Measurements from ENCODE around the gene SNED1.

Gene SNED1

DNA sequence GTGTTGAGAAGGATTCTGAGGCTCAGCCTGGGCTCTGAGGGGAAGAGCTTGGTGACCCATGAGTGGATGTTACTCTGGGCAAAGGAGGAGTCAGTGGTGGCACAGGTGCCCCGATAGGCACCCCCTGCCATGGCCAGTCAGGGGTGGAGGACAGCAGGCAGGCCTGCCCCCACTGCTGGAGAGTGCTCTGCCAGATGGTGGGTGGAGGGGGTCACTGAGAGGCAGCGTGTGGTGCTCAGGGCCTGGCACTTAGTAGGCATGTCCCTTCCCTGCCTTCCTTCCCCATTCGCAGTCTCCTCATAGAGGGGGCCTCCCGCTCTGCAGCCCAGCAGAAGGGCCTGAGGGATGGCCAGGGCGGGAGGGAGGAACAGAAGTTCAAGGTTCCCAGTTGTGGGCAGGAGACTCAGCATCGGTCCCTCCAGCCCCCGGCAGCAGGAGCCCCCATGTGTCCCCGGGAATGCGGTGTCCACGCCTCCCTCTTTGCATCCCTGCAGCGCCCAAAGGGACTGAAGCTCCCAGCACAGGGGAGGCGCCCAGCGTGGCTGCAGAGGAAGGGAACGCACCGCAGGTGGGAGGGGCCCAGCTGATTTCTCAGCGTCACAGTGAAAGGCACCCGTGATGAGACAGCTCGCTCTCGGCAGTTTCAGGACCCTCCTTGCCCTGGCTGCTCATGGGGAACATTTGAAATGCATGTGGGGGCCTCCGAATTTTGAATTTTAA is 5.7 kb upstream of the SNED1 start:
- no peak for DNase-seq (ENCODE audit: low read depth)

DNA sequence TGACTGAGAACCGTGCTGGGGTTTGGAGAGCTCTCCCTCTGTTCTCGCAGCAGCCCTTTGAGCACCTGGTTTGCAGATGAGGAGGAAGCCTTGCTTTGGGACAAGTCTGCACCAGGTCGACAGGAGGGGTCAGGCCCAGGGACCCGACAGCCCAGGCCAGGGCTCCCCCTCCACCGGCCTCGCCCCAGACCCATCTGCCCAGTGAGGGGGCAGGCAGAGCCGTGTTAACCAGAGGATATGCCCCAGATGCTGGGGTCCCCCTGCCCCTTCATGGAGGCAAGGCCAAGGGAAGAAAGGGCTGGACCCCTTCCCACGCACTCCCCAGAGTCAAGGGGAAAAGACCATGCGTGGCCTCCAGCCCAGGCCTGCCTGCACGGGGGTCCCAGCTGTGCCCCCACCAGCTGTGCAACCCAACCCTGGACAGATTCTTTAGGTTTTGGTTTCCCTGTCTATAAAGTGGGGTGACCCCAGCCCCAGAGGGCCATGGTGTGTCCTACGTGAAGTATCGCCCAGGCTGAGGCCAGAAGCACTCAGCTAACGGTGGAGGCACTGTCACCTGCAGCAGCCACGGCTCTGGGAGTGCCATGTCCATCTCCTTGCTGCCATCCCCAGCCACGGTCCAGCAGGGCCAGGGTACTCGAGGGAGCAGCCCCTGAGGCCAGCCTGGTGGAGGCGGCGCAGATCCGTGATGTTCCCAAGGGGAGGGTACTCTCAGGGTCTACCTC is 4.8 kb upstream of the SNED1 start:
- no peak for DNase-seq (ENCODE audit: low read depth)

DNA sequence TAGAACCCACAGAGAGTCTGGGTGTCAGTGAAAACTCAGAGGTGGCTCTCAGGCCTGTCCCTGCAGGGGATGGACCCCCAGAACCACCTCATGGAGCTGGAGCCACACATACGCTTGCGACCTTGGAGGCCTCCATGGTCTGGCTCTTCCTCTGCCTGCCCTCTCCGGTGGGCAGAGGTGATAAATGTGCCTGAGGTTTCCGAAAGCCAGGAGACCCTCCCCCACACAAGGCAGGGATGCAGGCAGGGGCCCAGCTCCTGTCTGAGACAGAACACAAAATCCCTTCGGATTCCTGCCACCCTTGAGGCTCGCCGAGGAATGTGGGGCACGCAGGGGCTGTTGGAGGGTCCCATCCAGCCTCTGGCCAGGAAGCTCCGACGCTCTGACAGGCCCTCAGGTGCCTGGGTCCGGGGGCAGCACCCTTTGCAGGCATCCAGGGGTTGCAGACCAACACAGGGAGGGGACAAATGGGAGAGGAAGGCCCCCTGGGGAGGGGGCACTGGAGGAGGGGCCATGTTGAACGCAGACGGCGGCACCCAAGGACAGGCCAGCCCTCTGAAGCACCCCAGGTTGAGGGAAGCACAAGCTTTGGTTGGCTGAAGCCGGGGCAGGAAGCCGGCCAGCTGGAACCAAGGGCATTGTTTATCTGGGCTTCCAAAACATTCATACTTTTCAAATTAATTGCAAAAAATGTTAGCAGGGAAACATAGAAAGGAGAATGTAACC is 4.1 kb upstream of the SNED1 start:
- no peak for DNase-seq (ENCODE audit: low read depth)

DNA sequence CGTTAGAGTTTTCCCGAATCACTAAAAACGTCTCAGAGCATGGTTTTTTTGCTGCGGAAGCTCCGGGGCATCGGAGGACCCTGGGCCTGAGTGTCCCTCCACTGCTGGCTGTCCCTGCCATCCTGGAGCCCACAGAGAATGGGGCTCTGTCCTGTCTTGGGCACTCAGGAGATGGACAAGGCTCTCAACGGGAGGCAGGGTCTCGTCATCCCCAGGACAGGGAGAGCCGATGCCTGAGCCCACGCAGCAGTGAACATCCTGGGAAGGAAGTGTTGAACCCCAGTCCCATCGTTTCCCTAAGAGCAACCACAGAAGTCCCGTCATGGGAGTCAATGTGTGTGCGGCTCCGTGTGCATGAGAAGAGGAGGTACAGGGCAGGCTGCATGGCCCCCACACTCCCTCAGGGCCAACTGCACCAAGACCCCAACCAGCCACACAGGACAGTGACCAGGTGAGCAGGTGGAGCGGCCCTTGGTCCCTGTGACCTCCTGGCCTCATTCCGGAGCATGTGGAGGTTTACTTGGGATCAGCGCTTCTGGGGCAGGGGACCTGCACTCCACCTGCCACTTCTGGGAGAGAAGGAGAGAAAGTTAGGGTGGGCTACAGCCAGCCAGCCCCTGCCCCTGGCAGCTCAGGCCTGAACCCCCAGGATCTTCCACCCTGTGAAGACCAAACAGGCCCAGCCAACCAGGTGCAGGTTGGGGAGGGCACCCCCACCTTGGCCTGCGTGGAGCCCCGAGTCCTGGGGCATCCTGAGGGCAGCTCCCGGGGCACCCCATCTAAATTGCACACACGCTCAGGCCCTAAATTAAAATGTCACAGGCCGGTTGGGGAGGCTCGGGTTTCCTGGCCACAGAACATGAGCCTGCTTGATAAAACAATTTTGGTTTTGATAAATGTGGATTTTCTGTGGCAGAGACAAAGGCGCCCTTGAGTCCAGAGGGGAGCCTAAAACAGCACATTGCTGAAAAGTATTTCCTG is 3.1 kb upstream of the SNED1 start:
- no peak for DNase-seq (ENCODE audit: low read depth)

DNA sequence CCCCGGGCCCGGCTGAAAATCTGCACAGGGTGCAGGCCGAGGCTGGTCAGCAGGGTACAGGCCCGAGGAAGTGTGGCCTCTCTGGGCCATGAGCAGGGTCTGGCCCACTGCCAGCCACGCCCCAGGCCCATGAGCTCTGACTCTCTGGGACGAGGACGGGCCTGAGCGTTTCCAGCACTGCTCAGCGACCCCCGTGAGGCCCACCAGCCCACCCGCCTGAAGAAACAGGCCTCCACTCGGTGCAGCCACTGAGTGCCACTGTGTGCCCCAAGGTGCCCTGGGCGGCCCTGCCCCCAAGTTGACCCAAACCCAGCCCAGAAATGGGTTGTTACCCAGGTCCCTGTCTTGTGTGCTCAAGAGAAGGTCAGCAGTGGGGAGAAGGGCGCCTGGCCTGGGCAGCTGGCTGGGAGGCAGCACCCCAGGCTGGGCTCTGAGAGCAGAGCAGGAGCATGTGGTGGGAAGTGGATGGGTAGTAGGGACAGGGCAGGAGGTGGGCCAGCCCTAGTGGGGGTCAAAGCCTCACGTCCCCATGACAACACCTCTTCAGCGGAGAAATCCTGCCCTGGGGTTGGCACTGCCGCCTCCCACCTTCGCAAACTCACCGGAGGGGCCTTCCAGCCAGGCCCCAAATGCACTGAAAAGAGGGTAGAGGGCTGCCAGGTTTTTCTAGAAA is 2.1 kb upstream of the SNED1 start:
- no peak for DNase-seq (ENCODE audit: low read depth)

DNA sequence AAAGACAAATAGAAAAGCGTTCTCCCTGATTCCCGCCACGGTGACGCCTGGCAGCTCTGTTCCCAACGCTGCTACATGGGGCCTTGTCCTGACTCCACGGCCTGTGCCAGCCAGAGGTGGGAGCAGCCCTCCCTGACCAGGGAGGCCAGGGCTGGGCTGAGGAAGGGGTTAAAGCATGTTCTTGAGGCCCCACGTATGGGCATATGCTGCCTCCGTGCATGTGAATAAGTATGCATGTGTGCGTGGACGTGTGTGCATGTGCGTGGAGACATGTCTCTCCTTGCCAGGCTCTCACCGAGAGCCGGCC is 1.6 kb upstream of the SNED1 start:
- DNase-seq (ENCODE audit: low read depth), result no peak

DNA sequence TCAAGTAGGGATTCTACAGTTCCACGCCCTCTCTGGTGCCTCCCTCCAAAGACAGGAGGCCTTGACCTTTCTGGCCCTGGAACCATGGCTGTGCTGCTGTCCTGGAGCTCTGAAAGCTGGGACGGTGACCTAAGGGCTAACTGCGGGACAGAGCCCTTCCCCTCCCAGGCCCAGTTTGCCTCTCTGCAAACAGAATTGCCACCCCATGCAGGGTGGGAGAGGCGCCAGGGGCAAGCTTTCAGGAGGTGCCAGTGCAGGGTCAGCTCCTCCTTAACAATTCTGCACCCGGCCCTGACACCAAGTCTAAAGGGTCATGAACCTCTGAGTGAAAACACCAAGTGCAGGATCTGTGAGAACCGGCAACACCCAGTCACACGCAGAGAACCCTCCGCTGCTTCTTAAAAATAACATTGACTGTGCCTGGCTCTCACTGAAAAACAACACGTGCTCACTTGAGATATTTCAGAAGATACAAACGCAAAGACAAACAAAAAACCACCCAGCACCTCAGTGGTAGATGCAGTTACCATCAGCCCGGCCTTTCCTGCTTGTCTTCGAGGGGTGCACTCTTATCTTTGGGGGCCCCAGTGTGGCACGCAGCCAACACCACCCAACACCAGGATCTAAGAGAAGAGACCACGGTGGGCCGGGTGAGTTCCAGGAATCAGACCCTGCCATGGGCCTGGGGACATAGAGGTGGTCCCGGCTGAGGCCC is 1.1 kb upstream of the SNED1 start:
- DNase-seq (ENCODE audit: low read depth), result peak; percentile 52

DNA sequence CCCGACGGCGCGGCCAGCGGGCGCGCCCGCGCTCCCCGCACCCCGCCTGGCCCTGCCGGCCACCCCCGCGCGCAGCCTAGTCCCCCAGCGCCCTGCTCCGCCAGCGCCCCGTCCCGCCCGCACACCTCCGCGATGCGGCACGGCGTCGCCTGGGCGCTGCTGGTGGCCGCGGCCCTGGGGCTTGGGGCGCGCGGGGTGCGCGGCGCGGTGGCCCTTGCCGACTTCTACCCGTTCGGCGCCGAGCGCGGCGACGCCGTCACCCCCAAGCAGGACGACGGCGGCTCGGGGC is 232 bp downstream of the SNED1 start:
- no peak for DNase-seq (ENCODE audit: low read depth)

DNA sequence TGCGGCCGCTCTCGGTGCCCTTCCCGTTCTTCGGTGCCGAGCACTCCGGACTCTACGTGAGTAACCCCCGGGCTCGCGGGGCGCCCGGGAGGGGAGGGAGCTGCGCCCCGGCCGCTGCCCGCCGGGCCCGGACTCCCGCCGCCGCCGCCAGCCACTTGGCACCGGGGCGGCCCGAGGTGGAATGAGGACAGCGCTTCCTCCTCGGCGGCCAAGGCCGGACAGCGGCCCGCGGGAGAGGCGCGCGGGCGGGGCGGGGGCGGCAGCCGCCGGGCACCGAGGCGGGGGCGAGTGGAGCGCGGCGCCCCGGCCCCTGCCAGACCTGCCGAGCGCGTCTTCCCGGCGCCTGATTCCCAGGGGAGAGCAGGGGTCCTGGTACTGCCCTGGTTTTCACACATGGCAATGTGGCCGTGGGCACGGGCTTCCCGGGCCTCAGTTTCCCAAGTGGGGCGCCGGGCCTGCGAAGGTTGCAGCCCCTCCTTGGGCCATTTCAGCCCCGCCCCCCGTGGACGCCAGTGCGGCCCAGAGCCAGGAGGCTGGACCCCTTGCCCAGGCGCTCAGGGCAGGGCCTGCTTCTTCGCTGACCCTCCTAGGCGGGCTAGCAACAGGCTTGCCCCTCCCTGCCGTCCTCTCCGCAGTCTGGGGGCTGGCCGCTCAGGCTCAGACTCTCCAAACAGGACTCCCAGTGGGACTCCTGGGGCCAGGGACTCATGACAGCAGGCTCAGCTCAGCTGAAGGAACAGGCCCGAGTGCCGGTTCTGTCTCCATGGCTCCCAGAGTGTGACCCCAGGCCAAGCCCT is 775 bp downstream of the SNED1 start:
- DNase-seq (ENCODE audit: low read depth), result no peak

DNA sequence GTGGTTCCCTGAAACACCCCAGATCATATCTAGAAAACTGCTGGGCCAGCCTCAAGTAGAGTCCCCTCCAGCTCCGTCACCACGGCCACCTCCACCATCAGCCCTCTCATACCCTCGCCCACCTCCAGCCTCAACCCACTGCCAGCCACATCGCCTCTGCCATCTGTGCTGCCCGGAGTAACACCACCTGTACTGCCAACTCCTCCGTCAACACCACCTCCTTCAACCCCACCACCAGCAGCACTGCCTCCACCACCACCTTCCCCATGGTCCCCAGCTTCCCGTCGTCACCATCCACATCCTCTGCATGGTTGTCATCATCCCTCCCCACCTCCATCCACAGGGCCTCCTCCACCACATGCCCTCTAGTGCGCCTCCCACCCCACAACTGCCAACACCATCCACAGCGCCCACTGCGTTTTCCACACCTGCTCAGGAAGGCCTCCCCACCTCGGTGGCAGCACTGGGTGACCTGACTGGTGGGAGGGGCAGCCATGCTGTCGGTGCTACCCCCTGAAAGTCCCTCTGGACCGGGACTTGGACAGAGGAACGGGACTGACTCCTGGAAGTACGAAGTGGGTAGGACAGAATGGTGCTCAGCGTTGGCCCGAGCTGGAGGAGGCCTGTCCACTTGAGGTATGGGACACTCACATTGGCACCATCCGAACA is 1.6 kb downstream of the SNED1 start:
- no peak for DNase-seq (ENCODE audit: low read depth)

DNA sequence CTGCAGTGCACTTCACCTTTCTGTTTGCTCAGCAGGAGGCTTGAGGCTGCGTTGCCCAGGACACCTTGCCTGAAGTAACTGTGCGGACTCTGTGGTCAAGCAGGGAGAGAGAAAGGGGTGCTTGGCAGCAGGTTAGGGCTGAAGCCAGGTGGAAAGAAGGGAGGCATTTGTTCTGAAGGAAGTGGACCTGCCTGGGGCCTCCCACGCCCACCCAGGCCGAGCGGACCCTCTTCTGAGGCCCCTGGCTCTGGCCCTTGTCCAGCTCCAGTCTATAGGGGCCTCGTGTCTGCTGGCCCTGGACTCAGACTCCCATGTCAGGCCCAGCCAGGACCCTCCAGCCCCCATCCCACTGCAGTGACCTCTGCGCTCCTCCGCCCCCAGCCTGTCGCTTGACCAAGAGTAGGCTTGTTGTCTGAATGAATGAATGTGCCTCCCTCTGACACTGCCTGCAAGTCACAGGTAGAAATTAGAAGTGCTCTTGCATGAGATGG is 2.5 kb downstream of the SNED1 start:
- DNase-seq (ENCODE audit: low read depth), result no peak

DNA sequence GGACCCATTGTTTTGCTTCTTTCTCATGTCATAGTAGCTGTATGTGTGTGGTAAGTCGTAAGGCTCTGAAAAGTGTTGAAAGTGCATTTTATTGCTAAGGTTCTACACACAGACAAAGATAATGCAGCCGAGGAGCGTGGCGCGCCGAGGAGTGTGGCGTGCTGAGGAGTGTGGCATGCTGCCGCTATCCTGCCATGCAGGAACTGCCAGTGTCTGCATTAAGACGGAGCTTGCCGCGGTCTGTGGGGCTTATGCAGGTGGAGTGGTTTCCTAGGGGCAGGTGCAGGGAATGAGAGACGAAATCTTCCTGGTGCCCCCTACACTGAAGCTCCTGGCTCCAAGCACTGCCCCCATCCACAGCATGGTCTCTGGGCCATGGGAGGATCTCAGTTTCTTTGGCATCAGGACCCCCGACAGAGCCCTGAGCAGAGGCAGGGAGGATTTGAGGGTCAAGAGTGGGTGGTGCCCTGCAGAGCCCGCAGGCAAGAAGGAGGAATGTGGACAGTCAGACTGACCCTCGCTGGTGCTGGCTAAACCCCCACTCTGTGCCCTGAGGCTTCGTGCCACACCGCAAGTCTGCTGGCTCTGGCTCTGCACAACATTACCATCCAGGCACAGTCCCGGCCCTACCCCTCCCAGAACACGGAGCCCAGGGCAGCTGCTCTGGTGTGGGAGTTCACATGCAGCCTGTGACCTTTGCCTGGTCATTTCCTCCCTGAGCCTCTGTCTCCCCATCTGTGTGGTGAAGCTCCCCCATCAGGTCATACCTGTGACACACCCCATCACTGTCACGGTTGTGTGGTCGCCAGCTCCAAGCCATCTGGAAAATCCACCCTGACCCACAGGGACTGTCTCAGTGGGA is 3.2 kb downstream of the SNED1 start:
- DNase-seq (ENCODE audit: low read depth), result no peak

DNA sequence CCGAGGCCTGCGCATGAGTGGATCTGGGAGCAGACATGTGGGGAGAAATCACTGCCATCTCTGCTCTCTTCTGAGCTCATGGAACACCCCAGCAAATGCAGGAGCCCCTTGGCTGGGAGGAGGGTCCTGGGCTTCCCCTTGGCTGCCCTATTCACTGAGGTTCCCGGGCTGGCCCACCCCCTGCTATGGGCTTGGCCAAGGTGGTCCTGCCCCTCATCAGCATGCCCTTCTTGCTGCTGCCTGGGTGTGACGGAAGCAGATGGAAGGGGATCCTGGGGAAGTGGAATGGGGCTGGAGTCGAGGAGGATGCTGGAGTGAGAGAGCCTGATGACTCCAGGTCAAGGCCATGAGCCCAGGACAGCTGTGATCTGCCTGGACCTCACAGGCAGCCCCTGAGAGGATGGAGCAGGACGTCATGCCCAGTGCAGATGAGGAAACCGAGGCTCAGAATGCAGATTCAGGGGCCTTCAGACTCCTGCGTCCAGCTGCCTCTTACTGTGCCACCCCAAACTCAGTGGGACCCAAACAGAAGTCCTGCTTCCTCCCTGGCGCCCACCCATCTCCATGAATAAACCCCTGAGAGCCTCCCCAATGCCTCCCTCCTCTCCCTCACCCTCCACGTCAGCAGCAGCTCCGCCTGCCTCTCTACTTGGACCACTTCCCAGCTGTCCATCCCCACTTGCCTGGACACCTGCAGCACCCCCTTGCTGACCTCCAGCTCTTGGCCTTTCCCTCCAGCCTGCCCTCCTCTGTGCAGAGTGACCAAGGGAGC is 4.0 kb downstream of the SNED1 start:
- no peak for DNase-seq (ENCODE audit: low read depth)

DNA sequence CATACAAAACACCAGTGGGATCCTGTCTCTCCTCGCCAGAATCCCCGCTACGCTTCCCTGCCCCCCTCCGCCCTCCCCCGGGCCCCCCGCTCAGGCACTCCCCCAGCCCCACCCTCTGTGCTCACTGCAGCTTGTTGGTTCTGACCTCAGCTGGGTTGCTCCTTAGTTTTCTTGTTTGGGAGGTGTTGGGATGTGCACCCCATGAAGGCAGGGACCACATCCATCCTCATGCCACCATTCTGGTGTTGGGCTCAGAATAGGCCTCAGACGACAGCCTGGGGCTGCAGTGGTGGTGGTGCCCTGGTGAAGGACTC is 4.6 kb downstream of the SNED1 start:
- DNase-seq (ENCODE audit: low read depth), result no peak

DNA sequence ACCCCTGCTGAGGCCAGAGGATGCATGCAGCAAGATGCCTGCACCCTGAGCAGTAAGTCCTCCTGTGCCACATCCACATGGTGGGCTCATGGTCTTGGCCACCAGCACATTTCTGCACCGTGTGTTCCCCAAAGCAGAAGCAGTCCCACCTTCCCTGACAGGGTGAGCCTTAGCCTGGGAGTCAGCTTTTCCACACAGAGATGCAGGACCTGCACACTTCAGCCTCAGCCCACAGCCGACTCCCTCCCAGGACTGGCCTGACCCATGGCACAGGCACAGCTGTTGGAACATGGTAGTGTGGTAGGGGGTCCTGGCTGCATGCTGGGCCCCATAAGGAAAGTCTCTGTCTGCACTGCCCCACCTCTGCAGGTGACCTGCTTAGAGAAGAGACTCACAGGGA is 5.0 kb downstream of the SNED1 start:
- DNase-seq (ENCODE audit: low read depth), result no peak

DNA sequence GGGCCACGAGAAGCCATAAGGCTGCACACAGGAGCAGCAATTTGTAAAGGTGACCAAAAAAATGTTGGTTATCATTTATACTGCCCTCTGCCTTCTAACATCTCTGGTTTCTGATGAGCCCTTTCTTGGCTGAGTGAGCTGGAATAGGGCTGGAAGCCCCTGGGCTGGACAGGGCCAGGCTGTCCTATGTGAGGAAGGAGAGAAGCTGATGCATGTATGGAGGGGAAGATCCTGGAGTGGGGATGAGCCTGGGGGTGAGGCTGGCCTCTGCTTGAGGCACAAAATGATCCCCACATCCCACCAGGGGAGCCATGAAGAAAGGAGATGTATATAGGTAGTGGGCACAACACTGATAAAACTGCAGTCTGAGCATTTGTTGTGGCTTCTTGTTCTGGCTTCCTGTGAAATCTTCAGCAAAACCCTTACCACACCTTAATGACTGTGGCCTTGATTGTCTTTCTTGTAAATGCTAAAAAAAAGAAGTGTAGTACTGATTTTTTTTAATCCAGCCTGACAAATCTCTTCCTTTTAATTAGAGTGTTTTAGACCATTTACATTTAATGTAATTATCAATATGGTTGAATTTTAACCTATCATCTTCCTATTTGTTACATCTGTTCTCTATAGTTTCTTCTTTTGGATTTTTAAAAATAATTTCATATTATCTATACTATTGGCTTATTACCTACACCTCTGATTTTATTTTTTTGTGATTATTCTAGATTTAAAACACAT is 5.6 kb downstream of the SNED1 start:
- DNase-seq (ENCODE audit: low read depth), result no peak

DNA sequence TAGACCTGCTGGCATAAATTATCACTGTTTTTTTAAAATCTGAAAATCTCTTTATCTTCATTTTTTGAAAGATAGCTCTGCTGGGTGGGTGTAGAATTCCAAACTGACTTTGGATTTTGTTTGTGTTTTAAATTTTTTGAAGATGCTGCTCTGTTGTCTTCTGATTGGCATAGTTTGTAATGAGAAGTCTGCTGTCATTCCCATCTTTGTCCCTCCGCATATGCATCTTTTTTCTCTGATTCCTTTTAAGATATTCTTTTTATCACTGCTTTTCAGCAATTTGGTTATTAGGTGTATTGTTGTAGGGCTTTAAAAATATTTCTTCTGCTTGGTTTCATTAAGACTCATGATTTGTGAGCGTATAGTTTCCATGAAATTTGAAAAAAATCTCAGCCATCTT is 7.2 kb downstream of the SNED1 start:
- no peak for DNase-seq (ENCODE audit: low read depth)

Data from stromal cell of bone marrow (primary cell).